Esophagus muscularis mucosa (tissue), 3 donors: ENCODE results near the gene ANO4.

ENCODE experiments used
- CTCF ChIP-seq, 3 experiments: fragments of 200-600 bp in 2 of 3; fragments of 450-650 bp in 1 of 3; sonication (generic) in 2 of 3; IDR thresholded peaks; one replicate each; pipeline ENCODE4 v1.5.1; 2017 to 2019; ENCODE audit warnings: antibody characterized with exemption in 3 of 3, mild to moderate bottlenecking in 2 of 3, moderate library complexity in 1 of 3
- POLR2A ChIP-seq: fragments of 450-650 bp; IDR thresholded peaks from one replicate; pipeline ENCODE4 v1.6.1; 2017; ENCODE audit warnings: antibody characterized with exemption, moderate library complexity, mild to moderate bottlenecking, low read depth
- POLR2AphosphoS5 ChIP-seq, 2 donors: sonication (generic); formaldehyde crosslinking; IDR thresholded peaks; one replicate each; pipeline ENCODE4 v1.6.1; 2017; ENCODE audit warnings: antibody characterized with exemption in 2 of 2

DNA sequence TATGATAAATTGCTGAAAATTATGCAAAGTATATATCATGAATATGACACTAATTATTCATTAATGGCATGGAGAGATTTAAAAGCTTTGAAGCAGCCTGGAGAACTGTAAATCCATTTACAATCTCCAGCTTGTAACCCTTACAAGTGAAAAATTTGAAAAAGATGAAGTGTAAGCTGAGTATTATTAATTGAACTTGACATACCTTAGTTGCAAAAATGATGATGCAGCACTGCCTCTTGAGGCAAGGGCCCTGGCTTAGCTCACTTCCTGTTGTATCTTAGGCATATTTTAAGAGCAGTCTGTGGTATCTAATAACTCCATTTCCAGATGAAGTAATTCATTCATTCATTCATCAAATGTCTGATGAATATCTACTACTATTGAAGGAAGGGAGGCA lies 158.6 kb downstream of the ANO4 start:
- no peak for TF ChIP-seq CTCF (IDR thresholded peaks at IDR 0.05)
- no peak for TF ChIP-seq POLR2AphosphoS5 (IDR thresholded peaks at IDR 0.05)
- TF ChIP-seq POLR2A, result no peak
